SK-N-MC (cell line): ENCODE measurements around the gene BEAN1.

ENCODE experiments used
- EZH2 ChIP-seq: fragments of 200-600 bp; sonication (generic); IDR thresholded peaks from one replicate; pipeline ENCODE4 v1.6.1; 2017; ENCODE audit warnings: antibody characterized with exemption
- FOXP2 ChIP-seq: optimal IDR thresholded peaks from 2 replicates; pipeline ENCODE3; 2011; ENCODE audit warnings: mild to moderate bottlenecking, moderate library complexity; ENCODE audit not compliant: insufficient read depth; ENCODE audit errors: extremely low read length, control extremely low read depth
- POLR2AphosphoS5 ChIP-seq: IDR thresholded peaks from 2 replicates; pipeline ENCODE4 v1.6.1; 2012; ENCODE audit warnings: mild to moderate bottlenecking, low read depth, low read length, borderline replicate concordance

- TF ChIP-seq EZH2 (no peak), POLR2AphosphoS5 (no peak), FOXP2 (no peak)
Observed at GRCh38 chr16:66390346-66391108, 36.6 kb upstream of the BEAN1 start.
